Erythroblast (primary cell): Measurements from ENCODE around the gene ART1.

Source experiments
- GATA1 ChIP-seq: IDR thresholded peaks from 2 replicates; pipeline ENCODE4 v1.6.1; 2011; ENCODE audit warnings: low read depth, mild to moderate bottlenecking, control low read depth, low read length, moderate library complexity
- POLR2A ChIP-seq: IDR thresholded peaks from 2 replicates; pipeline ENCODE4 v1.6.1; 2011; ENCODE audit warnings: mild to moderate bottlenecking, low read length

DNA sequence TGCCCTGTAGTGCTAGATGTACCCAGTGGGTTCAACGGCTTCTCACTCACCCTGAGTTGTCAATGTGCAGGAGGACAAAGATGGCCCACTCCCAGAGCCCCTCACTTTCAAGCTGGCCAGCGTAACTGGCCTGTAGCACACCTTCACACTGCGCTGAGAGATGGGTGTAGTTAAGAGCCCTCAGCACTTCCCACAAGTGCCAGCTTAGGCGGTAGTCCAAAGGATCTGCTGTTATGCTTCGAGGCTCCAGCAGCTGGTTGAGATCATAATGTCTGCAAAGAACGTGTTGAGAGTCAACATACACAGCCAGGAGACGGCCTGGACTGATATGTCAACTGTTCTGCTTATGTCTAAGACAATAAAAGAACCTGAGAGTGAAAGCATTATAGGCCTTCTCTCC is 41.0 kb downstream of the ART1 start:
- TF ChIP-seq POLR2A (no peak), GATA1 (no peak)
